Measurements from ENCODE around the gene MYADML2. TPM values are rescaled to one million over a fixed set of nuclear protein-coding genes. Genes with fewer than 3 reads are reported as not detected.

The MYADML2 gene
- total and polyA plus RNA-seq, 2 of the 8 experiments (the other 6 are each of a cell fraction or from before 2014, with no cell fraction given), result 0.26 to 0.47 TPM

DNA sequence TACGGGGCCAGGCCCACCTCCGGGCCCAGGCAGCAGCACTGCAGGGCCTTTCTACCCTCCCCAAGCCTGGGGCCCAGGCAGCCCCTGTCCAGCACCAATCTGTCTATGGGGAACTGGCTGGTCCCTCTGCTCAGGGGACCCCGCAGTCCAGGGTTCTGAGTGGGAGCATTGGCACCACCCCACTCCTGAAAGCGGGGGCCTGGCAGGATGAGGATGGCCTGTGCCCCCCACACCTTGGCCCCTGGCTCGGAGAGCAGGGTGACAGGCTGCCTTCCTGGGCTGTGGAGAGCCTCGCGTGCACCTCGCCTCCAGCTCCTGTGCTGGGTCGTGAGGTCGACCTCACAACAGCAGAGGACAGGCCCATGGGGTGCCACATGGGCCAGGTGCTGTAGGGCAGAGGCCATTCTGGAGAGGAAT lies 43.6 kb downstream of the MYADML2 start:
- peaks cover 2 to 6% (median 2%) of the 10 kb centered on the region in 4 experiments; a peak in 5 of 8 replicates for H3K36me3 ChIP-seq (ENCODE audit: control insufficient read depth in 2 of 4, insufficient read depth in 4 of 4, low read length in 3 of 4)
- TF ChIP-seq HDAC6 (IDR thresholded peaks at IDR 0.05; ENCODE audit: low read depth, low read length), result no peak
- no peak for TF ChIP-seq SIRT6 (IDR thresholded peaks at IDR 0.05; ENCODE audit: low read length)
- no peak for TF ChIP-seq NANOG (IDR thresholded peaks at IDR 0.05; ENCODE audit: insufficient read depth, low read depth, low read length, poor library complexity, severe bottlenecking)
- no peak for TF ChIP-seq GTF2F1 (IDR thresholded peaks at IDR 0.05; ENCODE audit: borderline replicate concordance, low read depth, low read length)
- TF ChIP-seq EGR1 (IDR thresholded peaks at IDR 0.05; ENCODE audit: borderline replicate concordance, low read depth, low read length), result no peak
- no peak for TF ChIP-seq TCF12 (IDR thresholded peaks at IDR 0.05; ENCODE audit: low read depth, low read length)
- no peak for TF ChIP-seq ZNF274 (IDR thresholded peaks at IDR 0.05; ENCODE audit: borderline replicate concordance, extremely low read depth, low read length)
- no peaks in the 10 kb centered on the region; the same call in 1 of the 2 replicates for H3K79me1 ChIP-seq (ENCODE audit: low read depth, low read length)
- peak overlapping the region; percentile 78 for H3K4ac ChIP-seq (replicated peaks; ENCODE audit: insufficient read length, low read depth, low read length)
- H4K91ac ChIP-seq (replicated peaks; ENCODE audit: insufficient read length, low read length), result no peak overlapping the region
- POLR2A ChIA-PET (ENCODE audit: partially characterized antibody), result interaction anchor here (0.8 to 4.0 kb wide), 9 partner anchors 8 to 54 kb away, joined by 3 to 29 read pairs (median 4); partner anchors contain the start of genes ALYREF, ANAPC11, MAFG and PCYT2
- no peak overlapping the region for H3K23ac ChIP-seq (ENCODE audit: insufficient read length)
- H3K9me3 ChIP-seq (ENCODE audit: insufficient read depth in 2 of 2, low read depth in 1 of 2, low read length in 1 of 2), result no peaks in the 10 kb centered on the region
- H4K20me1 ChIP-seq (replicated peaks in 1 of 2; ENCODE audit: control insufficient read depth in 1 of 2, insufficient read depth in 2 of 2, low read length in 2 of 2), result peaks cover 5 to 14% of the 10 kb centered on the region in 2 experiments
- DNase-seq (ENCODE audit: low read depth in 1 of 2, low spot score in 2 of 2) (no peak), FAIRE-seq (no peak)
- no peak overlapping the region for H3K56ac ChIP-seq (replicated peaks; ENCODE audit: insufficient read length, low read depth, low read length)
- peak overlapping the region in 1 of 2 experiments; percentile 63; a peak in 1 of 4 replicates for H3K4me2 ChIP-seq (ENCODE audit: insufficient read depth in 1 of 2, low read depth in 2 of 2, low read length in 2 of 2)
- H2AFZ ChIP-seq (ENCODE audit: low read length), result no peak overlapping the region
- peaks cover 6% of the 10 kb centered on the region; the same call in 1 of the 2 replicates for H3K23me2 ChIP-seq (ENCODE audit: low read depth, low read length)
- H3K9ac ChIP-seq (replicated peaks in 1 of 4; ENCODE audit: extremely low read depth in 1 of 4, low read depth in 3 of 4, low read length in 3 of 4), result no peak overlapping the region
- peaks cover 0 to 8% (median 2%) of the 10 kb centered on the region in 4 experiments; a peak in 3 of 7 replicates for H3K4me1 ChIP-seq (replicated peaks in 1 of 4; ENCODE audit: control insufficient read depth in 3 of 4, insufficient read depth in 4 of 4, low read length in 3 of 4)
- H4K8ac ChIP-seq (ENCODE audit: extremely low read depth, insufficient read depth, low read length), result no peak overlapping the region; the same call in 1 of the 2 replicates
- no peak overlapping the region for H4K5ac ChIP-seq (ENCODE audit: insufficient read length, low read depth, low read length)
- H3K79me2 ChIP-seq (ENCODE audit: control insufficient read depth in 1 of 2, insufficient read depth in 2 of 2, low read length in 2 of 2), result no peaks in the 10 kb centered on the region
- 91% methylated on average over 10 of the region's 10 CpGs; no CpG with 5 or more reads in 1 of the 2 experiments for WGBS, 2 experiments (ENCODE audit: extremely low coverage in 1 of 2, insufficient coverage in 1 of 2, insufficient read length in 1 of 2, insufficient replicate concordance in 2 of 2, low coverage in 1 of 2, low lambda C conversion rate in 2 of 2, missing lambda C conversion rate in 1 of 2)
- no peak overlapping the region for H2BK20ac ChIP-seq (ENCODE audit: low read length)
- CTCF ChIA-PET (ENCODE audit: partially characterized antibody), result no interaction called here
- H3K27ac ChIP-seq (ENCODE audit: low read depth, low read length), result no peak overlapping the region
- H2AK5ac ChIP-seq (ENCODE audit: low read depth, low read length), result no peak overlapping the region
- no peak overlapping the region for H2BK5ac ChIP-seq (ENCODE audit: low read depth, low read length)
- no peak overlapping the region for H3K4me3 ChIP-seq (ENCODE audit: extremely low read depth in 1 of 4, insufficient read depth in 2 of 4, low read depth in 3 of 4, low read length in 4 of 4)
- H3K27me3 ChIP-seq (replicated peaks in 1 of 4; ENCODE audit: control insufficient read depth in 3 of 4, extremely low read depth in 1 of 4, insufficient read depth in 3 of 4, low read length in 3 of 4), result peaks cover 0 to 22% (median 14%) of the 10 kb centered on the region in 4 experiments; a peak in 5 of 7 replicates
- no peak overlapping the region for H2BK12ac ChIP-seq (ENCODE audit: low read depth, low read length)
- no peak overlapping the region for H3K18ac ChIP-seq (ENCODE audit: extremely low read depth, low read length)
- H3K14ac ChIP-seq (ENCODE audit: insufficient read length), result no peak overlapping the region
- no peak overlapping the region for H2BK15ac ChIP-seq (ENCODE audit: low read length)
- H2BK120ac ChIP-seq (replicated peaks; ENCODE audit: low read depth, low read length), result no peak overlapping the region
